DOHH2 (cell line): ENCODE measurements around the gene ACSS2.

Experiments
- H3F3A ChIP-seq: fragments of 200-600 bp; sonication (generic), shearing (Covaris generic); 2 replicates; pipeline ENCODE4 v1.6.0; 2016; ENCODE audit warnings: antibody characterized with exemption, mild to moderate bottlenecking; ENCODE audit not compliant: control insufficient read depth, insufficient read depth
- H3K27ac ChIP-seq: fragments of 200-600 bp; sonication (generic); 2 replicates; pipeline ENCODE4 v1.5.1; 2014; ENCODE audit warnings: low read depth, mild to moderate bottlenecking, low read length, moderate library complexity
- H3K27me3 ChIP-seq: fragments of 200-600 bp; sonication (generic); 2 replicates; pipeline ENCODE4 v1.6.1; 2014; ENCODE audit warnings: mild to moderate bottlenecking, low read length, mixed read lengths; ENCODE audit not compliant: control insufficient read depth
- H3K36me3 ChIP-seq: fragments of 200-600 bp; sonication (generic); 2 replicates; pipeline ENCODE4 v1.6.1; 2014; ENCODE audit warnings: mild to moderate bottlenecking, low read length, moderate library complexity, mixed read lengths; ENCODE audit not compliant: control insufficient read depth
- H3K4me1 ChIP-seq: fragments of 200-600 bp; sonication (generic); 2 replicates; pipeline ENCODE4 v1.6.1; 2014; ENCODE audit warnings: mild to moderate bottlenecking, low read length, mixed read lengths; ENCODE audit not compliant: control insufficient read depth
- H3K4me2 ChIP-seq: fragments of 200-600 bp; sonication (generic); 2 replicates; pipeline ENCODE4 v1.6.0; 2014; ENCODE audit warnings: mild to moderate bottlenecking, low read length, moderate library complexity
- H3K4me3 ChIP-seq: fragments of 200-600 bp; sonication (generic); 2 replicates; pipeline ENCODE4 v1.5.1; 2014; ENCODE audit warnings: mild to moderate bottlenecking, low read length, mixed read lengths
- H3K79me2 ChIP-seq: fragments of 200-600 bp; sonication (generic); 2 replicates; pipeline ENCODE4 v1.6.1; 2014; ENCODE audit warnings: mild to moderate bottlenecking, low read length, mixed read lengths; ENCODE audit not compliant: control insufficient read depth
- H3K9me2 ChIP-seq: fragments of 200-600 bp; sonication (generic); replicated peaks from 2 replicates; pipeline ENCODE4 v1.6.1; 2014; ENCODE audit warnings: mild to moderate bottlenecking, low read length, mixed read lengths; ENCODE audit not compliant: control insufficient read depth
- H3K9me3 ChIP-seq: fragments of 200-600 bp; sonication (generic); 2 replicates; pipeline ENCODE4 v1.6.1; 2014; ENCODE audit warnings: antibody characterized with exemption, low read length, mixed read lengths; ENCODE audit not compliant: control insufficient read depth, insufficient read depth
- H4K20me1 ChIP-seq: fragments of 200-600 bp; sonication (generic); 2 replicates; pipeline ENCODE4 v1.6.0; 2014; ENCODE audit warnings: low read depth, mild to moderate bottlenecking, antibody characterized with exemption, low read length, moderate library complexity; ENCODE audit not compliant: control insufficient read depth, insufficient read depth
- CTCF ChIP-seq: fragments of 200-600 bp; sonication (generic); IDR thresholded peaks from one replicate; pipeline ENCODE4 v1.5.1; 2014; ENCODE audit warnings: antibody characterized with exemption, mild to moderate bottlenecking, low read depth, low read length; ENCODE audit not compliant: poor library complexity, severe bottlenecking
- EZH2phosphoT487 ChIP-seq: fragments of 200-600 bp; sonication (generic); IDR thresholded peaks from 2 replicates; pipeline ENCODE4 v1.6.1; 2017; ENCODE audit warnings: borderline replicate concordance, mild to moderate bottlenecking, antibody characterized with exemption, low read length, moderate library complexity, mixed read lengths

The ACSS2 gene

GRCh38 chr20:34849778-34850177 lies 26.6 kb upstream of the ACSS2 start:
- Histone ChIP-seq H3K4me3 (no peak overlapping the region), H3K36me3 (no peaks in the 10 kb centered on the region), H3K27ac (no peak overlapping the region), H3K9me2 (no peaks in the 10 kb centered on the region), H3F3A (no peaks in the 10 kb centered on the region), H3K4me1 (no peaks in the 10 kb centered on the region), H3K4me2 (no peak overlapping the region), H3K9me3 (no peaks in the 10 kb centered on the region), H3K27me3 (peaks cover 13% of the 10 kb centered on the region), H3K79me2 (no peaks in the 10 kb centered on the region), H4K20me1 (no peaks in the 10 kb centered on the region)
- no peak for TF ChIP-seq EZH2phosphoT487
- TF ChIP-seq CTCF: no peak

- Histone ChIP-seq H3K4me2 (no peak overlapping the region), H3K36me3 (no peaks in the 10 kb centered on the region), H3K79me2 (no peaks in the 10 kb centered on the region), H3K9me3 (no peaks in the 10 kb centered on the region), H3K27me3 (peaks cover 13% of the 10 kb centered on the region), H3K27ac (no peak overlapping the region), H4K20me1 (no peaks in the 10 kb centered on the region), H3K4me3 (no peak overlapping the region), H3F3A (no peaks in the 10 kb centered on the region), H3K9me2 (no peaks in the 10 kb centered on the region), H3K4me1 (no peaks in the 10 kb centered on the region)
- TF ChIP-seq EZH2phosphoT487: no peak
- TF ChIP-seq CTCF: no peak
Measured at GRCh38 chr20:34850969-34851368, 25.4 kb upstream of the ACSS2 start.

- H3K4me3 ChIP-seq: no peak overlapping the region
- H3K9me3 ChIP-seq: no peaks in the 10 kb centered on the region
- no peak overlapping the region for H3K4me2 ChIP-seq
- no peaks in the 10 kb centered on the region for H3K9me2 ChIP-seq
- H4K20me1 ChIP-seq: no peaks in the 10 kb centered on the region
- H3K79me2 ChIP-seq: no peaks in the 10 kb centered on the region
- no peaks in the 10 kb centered on the region for H3K36me3 ChIP-seq
- peaks cover 8% of the 10 kb centered on the region for H3K27me3 ChIP-seq
- no peaks in the 10 kb centered on the region for H3F3A ChIP-seq
- TF ChIP-seq EZH2phosphoT487 (no peak), CTCF (no peak)
- no peaks in the 10 kb centered on the region for H3K4me1 ChIP-seq
- no peak overlapping the region for H3K27ac ChIP-seq
Measured at GRCh38 chr20:34852298-34852697, 24.1 kb upstream of the ACSS2 start.

GRCh38 chr20:34859367-34859766 lies 17.0 kb upstream of the ACSS2 start:
- Histone ChIP-seq H3K9me3 (no peaks in the 10 kb centered on the region), H3K9me2 (no peaks in the 10 kb centered on the region), H3K27me3 (no peaks in the 10 kb centered on the region), H3K79me2 (no peaks in the 10 kb centered on the region), H3F3A (no peaks in the 10 kb centered on the region), H3K4me3 (no peak overlapping the region), H3K4me2 (no peak overlapping the region), H3K27ac (no peak overlapping the region), H3K36me3 (no peaks in the 10 kb centered on the region), H4K20me1 (no peaks in the 10 kb centered on the region), H3K4me1 (no peaks in the 10 kb centered on the region)
- no peak for TF ChIP-seq CTCF
- no peak for TF ChIP-seq EZH2phosphoT487
